ENCODE data around the gene HOXD8. TPM values are rescaled to one million over a fixed set of nuclear protein-coding genes. Genes with fewer than 3 reads are reported as not detected.

The HOXD8 gene
- total RNA-seq, 1 experiment from 2014 or later = not detected

DNA sequence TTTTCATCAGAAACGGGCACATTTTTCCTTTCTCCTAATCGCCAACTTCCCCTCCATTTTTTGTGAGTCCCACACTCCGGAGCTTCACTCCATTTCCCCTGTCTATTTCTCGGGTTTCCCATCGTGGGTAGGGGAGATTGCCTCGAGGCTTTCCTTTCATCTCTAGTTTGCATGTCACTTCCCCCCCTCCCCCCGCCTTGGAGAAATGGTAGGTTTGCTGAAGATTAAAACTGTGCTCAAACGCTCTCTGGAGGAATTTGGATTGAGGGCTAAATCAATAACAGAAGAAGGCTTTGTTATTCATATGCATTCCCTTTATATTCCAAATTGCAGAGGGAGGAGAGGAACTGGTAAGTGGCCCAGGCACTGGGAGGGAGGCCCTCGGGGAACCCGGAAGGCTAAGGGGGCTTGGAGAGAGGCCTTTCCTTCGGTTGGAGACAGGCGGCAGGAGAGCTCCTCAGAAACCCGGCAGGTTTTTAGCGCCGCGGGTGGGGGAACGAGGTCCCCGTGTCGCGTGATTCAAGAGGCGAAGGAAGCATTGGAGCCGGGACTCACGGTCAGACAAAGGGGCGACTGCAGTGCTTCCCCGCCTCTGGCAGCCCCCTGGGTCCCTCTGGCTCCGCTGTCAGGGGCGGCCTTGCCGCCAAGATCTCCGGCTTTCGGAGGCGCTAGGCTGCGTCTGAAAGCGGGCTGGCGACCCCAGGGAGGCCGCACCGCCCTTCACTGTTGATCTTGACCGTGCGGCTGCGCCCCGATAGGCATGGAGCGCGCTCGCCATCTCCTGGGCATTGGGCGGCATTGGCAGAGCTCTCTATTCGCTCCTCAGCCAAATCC is 32.3 kb upstream of the HOXD8 start:
- H3K4me1 Mint-ChIP-seq (ENCODE audit: insufficient read depth, unreplicated experiment) = peaks cover 13% of the 10 kb centered on the region
- ChIA-PET CTCF (interaction anchor here (0.6 to 4.6 kb wide), 72 partner anchors 8 to 1557 kb away, joined by 3 to 43 read pairs (median 4); partner anchors contain the start of gene HOXD11), POLR2A (interaction anchor here (0.5 to 2.0 kb wide), 13 partner anchors 9 to 1398 kb away, joined by 3 to 5 read pairs (median 4); partner anchors contain the start of gene ATF2)
- H3K4me3 Mint-ChIP-seq (ENCODE audit: unreplicated experiment) = peak overlapping the region; percentile 77
- intact Hi-C loops (cut with micrococcal nuclease) = loop anchor here (1.0 to 5.0 kb wide), 8 partner anchors 406 to 1395 kb away; no protein-coding TSS in a partner anchor
- H3K36me3 Mint-ChIP-seq (ENCODE audit: insufficient read depth, unreplicated experiment) = no peaks in the 10 kb centered on the region
- H3K27me3 Mint-ChIP-seq (ENCODE audit: insufficient read depth, unreplicated experiment) = peaks cover 47% of the 10 kb centered on the region
- H3K27ac Mint-ChIP-seq (ENCODE audit: low read depth, unreplicated experiment) = peak overlapping the region; percentile 71
- no peaks in the 10 kb centered on the region for H3K9me3 Mint-ChIP-seq (ENCODE audit: unreplicated experiment)
- TF ChIP-seq, protein P1, sequence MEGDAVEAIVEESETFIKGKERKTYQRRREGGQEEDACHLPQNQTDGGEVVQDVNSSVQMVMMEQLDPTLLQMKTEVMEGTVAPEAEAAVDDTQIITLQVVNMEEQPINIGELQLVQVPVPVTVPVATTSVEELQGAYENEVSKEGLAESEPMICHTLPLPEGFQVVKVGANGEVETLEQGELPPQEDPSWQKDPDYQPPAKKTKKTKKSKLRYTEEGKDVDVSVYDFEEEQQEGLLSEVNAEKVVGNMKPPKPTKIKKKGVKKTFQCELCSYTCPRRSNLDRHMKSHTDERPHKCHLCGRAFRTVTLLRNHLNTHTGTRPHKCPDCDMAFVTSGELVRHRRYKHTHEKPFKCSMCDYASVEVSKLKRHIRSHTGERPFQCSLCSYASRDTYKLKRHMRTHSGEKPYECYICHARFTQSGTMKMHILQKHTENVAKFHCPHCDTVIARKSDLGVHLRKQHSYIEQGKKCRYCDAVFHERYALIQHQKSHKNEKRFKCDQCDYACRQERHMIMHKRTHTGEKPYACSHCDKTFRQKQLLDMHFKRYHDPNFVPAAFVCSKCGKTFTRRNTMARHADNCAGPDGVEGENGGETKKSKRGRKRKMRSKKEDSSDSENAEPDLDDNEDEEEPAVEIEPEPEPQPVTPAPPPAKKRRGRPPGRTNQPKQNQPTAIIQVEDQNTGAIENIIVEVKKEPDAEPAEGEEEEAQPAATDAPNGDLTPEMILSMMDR (IDR thresholded peaks at IDR 0.05; ENCODE audit: unreplicated experiment) = peak; percentile 92
- BruUV-seq (replicated peaks) = no TSS peak
- peak; percentile 89 for DNase-seq (ENCODE audit: unreplicated experiment)

DNA sequence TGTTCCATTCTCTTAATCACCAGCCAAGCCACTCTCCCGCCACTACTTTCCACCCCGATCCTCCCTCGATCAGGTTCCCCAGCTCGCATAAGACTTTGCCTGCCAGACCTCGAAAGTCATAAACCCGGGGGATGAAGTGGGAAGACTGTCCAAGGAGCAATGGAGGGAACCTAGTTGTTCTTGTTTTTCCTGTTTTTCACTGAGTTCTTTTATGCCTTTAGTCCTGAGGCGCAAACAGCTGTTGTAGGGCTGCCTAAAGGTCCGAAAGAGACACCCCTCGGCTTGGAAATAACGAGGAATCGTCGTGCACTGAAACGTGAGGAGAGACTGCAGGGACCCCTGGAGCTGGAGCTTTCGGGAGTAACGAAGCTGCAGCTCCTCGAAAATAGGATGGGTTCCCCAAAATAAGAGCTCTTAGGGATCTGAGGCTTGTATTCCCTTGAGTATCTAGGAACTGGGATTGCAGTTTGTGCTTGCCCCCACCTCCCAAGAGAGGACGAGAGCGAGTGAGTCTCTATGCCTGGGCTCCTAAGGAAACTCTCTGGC is 31.6 kb upstream of the HOXD8 start:
- Mint-ChIP-seq H3K36me3 (ENCODE audit: insufficient read depth, unreplicated experiment) (no peaks in the 10 kb centered on the region), H3K4me3 (ENCODE audit: unreplicated experiment) (peak overlapping the region; percentile 77), H3K27ac (ENCODE audit: low read depth, unreplicated experiment) (no peak overlapping the region), H3K9me3 (ENCODE audit: unreplicated experiment) (no peaks in the 10 kb centered on the region), H3K4me1 (ENCODE audit: insufficient read depth, unreplicated experiment) (peaks cover 13% of the 10 kb centered on the region), H3K27me3 (ENCODE audit: insufficient read depth, unreplicated experiment) (peaks cover 45% of the 10 kb centered on the region)
- ChIA-PET CTCF (interaction anchor here (0.6 to 4.6 kb wide), 51 partner anchors 9 to 1612 kb away, joined by 3 to 43 read pairs (median 4); partner anchors contain the start of gene HOXD11), POLR2A (interaction anchor here (0.9 to 2.0 kb wide), 9 partner anchors 9 to 1398 kb away, joined by 3 to 5 read pairs (median 4); no protein-coding TSS in a partner anchor)
- no TSS peak for BruUV-seq (replicated peaks)
- TF ChIP-seq, protein P1 (IDR thresholded peaks at IDR 0.05; ENCODE audit: unreplicated experiment) = no peak
- intact Hi-C loops (cut with micrococcal nuclease) = loop anchor here (1.0 to 5.0 kb wide), 8 partner anchors 407 to 1396 kb away; no protein-coding TSS in a partner anchor
- no peak for DNase-seq (ENCODE audit: unreplicated experiment)

DNA sequence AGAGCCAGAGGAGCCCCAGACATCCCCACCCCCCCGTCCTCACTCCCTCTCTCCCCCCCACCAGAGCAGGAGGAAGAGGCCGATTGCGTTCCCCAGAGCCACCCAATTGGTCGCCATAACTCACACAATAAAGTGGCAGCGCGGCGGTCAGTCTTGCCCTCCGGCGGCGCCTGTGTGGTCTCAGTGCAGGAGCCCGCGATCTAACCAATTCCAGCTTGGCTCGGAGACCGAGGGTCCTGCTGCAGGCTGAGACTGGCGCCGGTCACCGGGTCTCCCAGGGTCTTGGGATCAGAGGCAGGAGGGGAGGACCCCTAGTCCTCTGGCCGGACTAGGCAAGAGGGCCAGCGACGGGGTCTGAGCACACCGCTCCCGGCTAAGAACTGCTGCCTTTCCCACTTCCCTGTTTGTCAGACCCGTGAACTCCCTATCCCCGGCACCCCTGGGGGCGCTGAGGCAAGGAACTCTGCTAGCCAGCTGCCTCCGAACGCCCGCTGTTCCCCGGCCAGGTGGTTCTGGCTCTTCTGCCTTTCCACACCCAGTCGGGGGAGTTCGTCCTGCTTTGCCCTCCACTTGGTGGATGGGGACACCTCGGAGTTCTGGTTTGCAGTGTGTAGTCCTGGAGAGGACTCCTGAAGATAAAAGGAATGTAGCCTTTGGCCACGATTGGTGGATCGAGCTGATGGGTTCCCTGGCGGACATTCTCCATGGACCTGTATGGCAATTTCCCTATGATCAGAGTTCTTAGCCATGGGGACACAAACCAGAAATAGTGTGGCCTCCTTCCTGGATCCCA is 30.9 kb upstream of the HOXD8 start:
- no peak for DNase-seq (ENCODE audit: unreplicated experiment)
- Mint-ChIP-seq H3K27ac (ENCODE audit: low read depth, unreplicated experiment) (no peak overlapping the region), H3K9me3 (ENCODE audit: unreplicated experiment) (no peaks in the 10 kb centered on the region), H3K4me3 (ENCODE audit: unreplicated experiment) (no peak overlapping the region), H3K36me3 (ENCODE audit: insufficient read depth, unreplicated experiment) (no peaks in the 10 kb centered on the region), H3K4me1 (ENCODE audit: insufficient read depth, unreplicated experiment) (peaks cover 13% of the 10 kb centered on the region), H3K27me3 (ENCODE audit: insufficient read depth, unreplicated experiment) (peaks cover 38% of the 10 kb centered on the region)
- POLR2A ChIA-PET = interaction anchor here (0.6 to 1.5 kb wide), 5 partner anchors 150 to 1399 kb away, joined by 3 to 4 read pairs (median 4); no protein-coding TSS in a partner anchor
- CTCF ChIA-PET = interaction anchor here (0.6 to 4.6 kb wide), 34 partner anchors 8 to 1613 kb away, joined by 3 to 43 read pairs (median 4); partner anchors contain the start of gene HOXD11
- TF ChIP-seq, protein P1 (IDR thresholded peaks at IDR 0.05; ENCODE audit: unreplicated experiment) = no peak
- intact Hi-C loops (cut with micrococcal nuclease) = loop anchor here (5.0 kb wide), 2 partner anchors 1066 to 1396 kb away; no protein-coding TSS in a partner anchor
- BruUV-seq (replicated peaks) = no TSS peak

Data from MCF 10A (cell line).